HepG2 (cell line): ENCODE measurements around the gene CPM. TPM values are rescaled to one million over a fixed set of nuclear protein-coding genes. Genes with fewer than 3 reads are reported as not detected.
A peak's percentile ranks its signal among the peaks of the same experiment; 100 is the strongest.

Experiments
- AHR ChIP-seq: IDR thresholded peaks from 2 replicates; pipeline ENCODE4 v1.6.1; 2018; ENCODE audit warnings: missing genetic modification reagents, missing compliant biosample characterization
- CBX2 ChIP-seq, 2 experiments: fragments of 200-600 bp in 1 of 2; sonication (generic); formaldehyde crosslinking in 1 of 2; IDR thresholded peaks; 2 replicates each; pipeline versions ENCODE4 v1.7.0 to v1.8.1; 2018 to 2022; ENCODE audit warnings: low read depth in 2 of 2, low read length in 1 of 2, mild to moderate bottlenecking in 1 of 2, missing genetic modification reagents in 1 of 2
- GATAD2A ChIP-seq: IDR thresholded peaks from 2 replicates; pipeline ENCODE4 v1.6.1; 2016
- PHF20 ChIP-seq: sonication (generic); formaldehyde crosslinking; IDR thresholded peaks from 2 replicates; pipeline ENCODE4 v1.5.0; 2020; ENCODE audit warnings: mild to moderate bottlenecking, missing genetic modification reagents
- RNF2 ChIP-seq: fragments of 450-650 bp; conservative IDR thresholded peaks from 2 replicates; pipeline ENCODE4 v1.6.1; 2016; ENCODE audit warnings: low read depth
- SALL1 ChIP-seq: sonication (generic); formaldehyde crosslinking; IDR thresholded peaks from 2 replicates; pipeline ENCODE4 v1.8.0; 2022; ENCODE audit warnings: mild to moderate bottlenecking, missing genetic modification reagents
- SALL2 ChIP-seq: sonication (generic); formaldehyde crosslinking; IDR thresholded peaks from 2 replicates; pipeline ENCODE4 v1.8.1; 2023; ENCODE audit warnings: mild to moderate bottlenecking, missing genetic modification reagents, inconsistent platforms
- SIN3B ChIP-seq: fragments of 150-350 bp; IDR thresholded peaks from 2 replicates; pipeline ENCODE4 v1.6.1; 2014; ENCODE audit warnings: low read length
- SP1 ChIP-seq, 2 experiments: fragments of 450-650 bp in 1 of 2; sonication (generic) in 1 of 2; formaldehyde crosslinking in 1 of 2; IDR thresholded peaks; 2 replicates each; pipeline versions ENCODE4 v1.4.0 to v1.6.1; 2016 to 2020; ENCODE audit warnings: missing genetic modification reagents in 1 of 2
- SRF ChIP-seq: IDR thresholded peaks from 2 replicates; pipeline ENCODE4 v1.6.1; 2011; ENCODE audit warnings: mild to moderate bottlenecking, low read depth, low read length, moderate library complexity
- TARDBP ChIP-seq: sonication (generic); formaldehyde crosslinking; IDR thresholded peaks from 2 replicates; pipeline ENCODE4 v1.8.0; 2022; ENCODE audit warnings: mild to moderate bottlenecking, missing genetic modification reagents
- ZFYVE20 ChIP-seq: sonication (generic); formaldehyde crosslinking; IDR thresholded peaks from 2 replicates; pipeline ENCODE4 v1.8.0; 2023; ENCODE audit warnings: low read depth, mild to moderate bottlenecking, moderate library complexity, missing genetic modification reagents, borderline replicate concordance
- ZMYM3 ChIP-seq: sonication (generic); formaldehyde crosslinking; IDR thresholded peaks from 2 replicates; pipeline ENCODE4 v1.5.1; 2020; ENCODE audit warnings: mild to moderate bottlenecking, missing genetic modification reagents
- ZNF670 ChIP-seq: sonication (generic); formaldehyde crosslinking; IDR thresholded peaks from 2 replicates; pipeline ENCODE4 v1.8.0; 2022; ENCODE audit warnings: mild to moderate bottlenecking, missing genetic modification reagents, borderline replicate concordance
- ZNF775 ChIP-seq: sonication (generic); formaldehyde crosslinking; IDR thresholded peaks from 2 replicates; pipeline ENCODE4 v1.4.0; 2020; ENCODE audit warnings: missing genetic modification reagents, mild to moderate bottlenecking, moderate library complexity, borderline replicate concordance
- ZSCAN22 ChIP-seq: sonication (generic); formaldehyde crosslinking; IDR thresholded peaks from 2 replicates; pipeline ENCODE4 v1.4.0; 2020; ENCODE audit warnings: mild to moderate bottlenecking, missing genetic modification reagents
- polyA plus RNA-seq, 8 experiments: library from polyadenylated mRNA; depleted of rRNA in 3 of 8; stranded (reverse) in 7 of 8; unstranded in 1 of 8; fragments of >200 nt; fragmentation: Illumina TruSeq in 4 of 8; extraction: Trizol in 4 of 8; gene quantifications; 2 replicates each; pipeline versions ENCODE4 v1.2.1 to v1.2.3, GENCODE V29; 2011 to 2016; ENCODE audit warnings: low read depth in 4 of 8, missing spikeins in 1 of 8, mixed read lengths in 1 of 8; ENCODE audit not compliant: insufficient read depth in 1 of 8
- total RNA-seq, 5 experiments: library from RNA; depleted of rRNA; stranded (reverse); fragments of >200 nt; fragmentation: Illumina TruSeq; extraction: Trizol; gene quantifications; 2 replicates each; pipeline ENCODE4 v1.2.3, GENCODE V29; 2016; ENCODE audit warnings: low read depth in 1 of 5
- TF ChIP-seq, protein P1 (sequence below): sonication (generic); formaldehyde crosslinking; IDR thresholded peaks from 2 replicates; pipeline ENCODE4 v1.4.0; 2020; ENCODE audit warnings: mild to moderate bottlenecking, missing genetic modification reagents
- TF ChIP-seq, protein P2 (sequence below): IDR thresholded peaks from 2 replicates; pipeline ENCODE4 v1.6.1; 2016; ENCODE audit warnings: low read depth, missing genetic modification reagents, missing compliant biosample characterization
- TF ChIP-seq, protein P3 (sequence below): sonication (generic); formaldehyde crosslinking; IDR thresholded peaks from 2 replicates; pipeline ENCODE4 v1.4.0; 2020; ENCODE audit warnings: missing genetic modification reagents, mild to moderate bottlenecking, borderline replicate concordance

Gene CPM
- total and polyA plus RNA-seq, 2 of the 13 experiments (the other 11 are each of a cell fraction or from before 2014, with no cell fraction given) = not detected

DNA sequence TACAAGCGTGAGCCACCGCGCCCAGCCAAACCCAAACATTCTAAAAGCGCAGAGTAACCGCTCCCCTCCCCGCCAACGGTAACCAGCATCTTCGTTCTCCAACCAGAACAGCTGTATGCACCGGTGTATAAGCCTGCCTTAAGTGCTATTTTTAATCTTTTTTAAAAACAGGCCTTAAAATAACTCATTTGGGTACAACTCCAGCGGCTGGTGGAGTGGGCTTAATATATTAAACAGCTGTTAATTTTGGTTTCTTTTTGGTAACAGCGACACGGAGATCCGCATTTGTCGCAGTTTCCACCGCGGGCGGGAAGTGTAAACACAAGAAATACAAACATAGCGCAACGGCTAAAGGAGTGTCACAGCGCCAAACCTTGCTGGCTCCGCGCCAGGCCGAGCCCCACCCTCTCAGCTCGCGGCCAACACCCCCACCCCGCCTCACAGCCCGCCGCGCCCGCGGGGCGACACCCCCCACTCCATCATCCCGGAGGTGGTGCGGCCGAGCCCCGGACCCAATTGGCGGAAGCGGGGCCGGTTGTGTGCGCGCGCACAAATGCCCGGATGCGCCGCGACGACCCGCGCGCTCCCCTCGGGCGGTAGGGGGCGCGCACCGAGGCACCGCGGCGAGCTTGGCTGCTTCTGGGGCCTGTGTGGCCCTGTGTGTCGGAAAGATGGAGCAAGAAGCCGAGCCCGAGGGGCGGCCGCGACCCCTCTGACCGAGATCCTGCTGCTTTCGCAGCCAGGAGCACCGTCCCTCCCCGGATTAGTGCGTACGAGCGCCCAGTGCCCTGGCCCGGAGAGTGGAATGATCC lies 125.2 kb downstream of the CPM start, which contains the start of gene MDM2 (continued):
- 0 out of 2 replicates have a peak, but pooled peaks have one; percentile 21 for TF ChIP-seq GATAD2A (CRISPR knock-in tag)
- TF ChIP-seq PHF20 (CRISPR knock-in tag) = no peak; the same call in 1 of the 2 replicates
- no peak for TF ChIP-seq ZNF775 (CRISPR knock-in tag)
- peak; percentile 89 for TF ChIP-seq SALL1 (CRISPR knock-in tag)
- TF ChIP-seq AHR (CRISPR knock-in tag) = no peak; the same call in 1 of the 2 replicates
- peak; percentile 63 for TF ChIP-seq SALL2 (CRISPR knock-in tag)
- peak; percentile 91 for TF ChIP-seq RNF2
- TF ChIP-seq SRF = no peak
- peak; percentile 73 for TF ChIP-seq ZNF670
- TF ChIP-seq, protein P1, sequence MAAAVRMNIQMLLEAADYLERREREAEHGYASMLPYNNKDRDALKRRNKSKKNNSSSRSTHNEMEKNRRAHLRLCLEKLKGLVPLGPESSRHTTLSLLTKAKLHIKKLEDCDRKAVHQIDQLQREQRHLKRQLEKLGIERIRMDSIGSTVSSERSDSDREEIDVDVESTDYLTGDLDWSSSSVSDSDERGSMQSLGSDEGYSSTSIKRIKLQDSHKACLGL (CRISPR knock-in tag) = peak; percentile 74
- TF ChIP-seq ZSCAN22 (CRISPR knock-in tag) = no peak
- 0 out of 2 replicates have a peak, but pooled peaks have one; percentile 40 for TF ChIP-seq SIN3B
- no peak for TF ChIP-seq SP1 (IDR thresholded peaks at IDR 0.05)
- peak; percentile 18; the same call in 1 of the 2 replicates for TF ChIP-seq SP1 (CRISPR knock-in tag; IDR thresholded peaks at IDR 0.05)
- no peak for TF ChIP-seq ZFYVE20 (CRISPR knock-in tag)
- TF ChIP-seq, protein P2, sequence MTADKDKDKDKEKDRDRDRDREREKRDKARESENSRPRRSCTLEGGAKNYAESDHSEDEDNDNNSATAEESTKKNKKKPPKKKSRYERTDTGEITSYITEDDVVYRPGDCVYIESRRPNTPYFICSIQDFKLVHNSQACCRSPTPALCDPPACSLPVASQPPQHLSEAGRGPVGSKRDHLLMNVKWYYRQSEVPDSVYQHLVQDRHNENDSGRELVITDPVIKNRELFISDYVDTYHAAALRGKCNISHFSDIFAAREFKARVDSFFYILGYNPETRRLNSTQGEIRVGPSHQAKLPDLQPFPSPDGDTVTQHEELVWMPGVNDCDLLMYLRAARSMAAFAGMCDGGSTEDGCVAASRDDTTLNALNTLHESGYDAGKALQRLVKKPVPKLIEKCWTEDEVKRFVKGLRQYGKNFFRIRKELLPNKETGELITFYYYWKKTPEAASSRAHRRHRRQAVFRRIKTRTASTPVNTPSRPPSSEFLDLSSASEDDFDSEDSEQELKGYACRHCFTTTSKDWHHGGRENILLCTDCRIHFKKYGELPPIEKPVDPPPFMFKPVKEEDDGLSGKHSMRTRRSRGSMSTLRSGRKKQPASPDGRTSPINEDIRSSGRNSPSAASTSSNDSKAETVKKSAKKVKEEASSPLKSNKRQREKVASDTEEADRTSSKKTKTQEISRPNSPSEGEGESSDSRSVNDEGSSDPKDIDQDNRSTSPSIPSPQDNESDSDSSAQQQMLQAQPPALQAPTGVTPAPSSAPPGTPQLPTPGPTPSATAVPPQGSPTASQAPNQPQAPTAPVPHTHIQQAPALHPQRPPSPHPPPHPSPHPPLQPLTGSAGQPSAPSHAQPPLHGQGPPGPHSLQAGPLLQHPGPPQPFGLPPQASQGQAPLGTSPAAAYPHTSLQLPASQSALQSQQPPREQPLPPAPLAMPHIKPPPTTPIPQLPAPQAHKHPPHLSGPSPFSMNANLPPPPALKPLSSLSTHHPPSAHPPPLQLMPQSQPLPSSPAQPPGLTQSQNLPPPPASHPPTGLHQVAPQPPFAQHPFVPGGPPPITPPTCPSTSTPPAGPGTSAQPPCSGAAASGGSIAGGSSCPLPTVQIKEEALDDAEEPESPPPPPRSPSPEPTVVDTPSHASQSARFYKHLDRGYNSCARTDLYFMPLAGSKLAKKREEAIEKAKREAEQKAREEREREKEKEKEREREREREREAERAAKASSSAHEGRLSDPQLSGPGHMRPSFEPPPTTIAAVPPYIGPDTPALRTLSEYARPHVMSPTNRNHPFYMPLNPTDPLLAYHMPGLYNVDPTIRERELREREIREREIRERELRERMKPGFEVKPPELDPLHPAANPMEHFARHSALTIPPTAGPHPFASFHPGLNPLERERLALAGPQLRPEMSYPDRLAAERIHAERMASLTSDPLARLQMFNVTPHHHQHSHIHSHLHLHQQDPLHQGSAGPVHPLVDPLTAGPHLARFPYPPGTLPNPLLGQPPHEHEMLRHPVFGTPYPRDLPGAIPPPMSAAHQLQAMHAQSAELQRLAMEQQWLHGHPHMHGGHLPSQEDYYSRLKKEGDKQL = no peak; the same call in 1 of the 2 replicates
- TF ChIP-seq ZMYM3 (CRISPR knock-in tag) = no peak
- TF ChIP-seq TARDBP (CRISPR knock-in tag) = peak; percentile 89
- TF ChIP-seq CBX2 (IDR thresholded peaks at IDR 0.05; ENCODE audit: low read depth, low read length) = no peak
- TF ChIP-seq CBX2 (CRISPR knock-in tag; IDR thresholded peaks at IDR 0.05; ENCODE audit: low read depth) = 0 out of 2 replicates have a peak, but pooled peaks have one; percentile 72
- TF ChIP-seq, protein P3, sequence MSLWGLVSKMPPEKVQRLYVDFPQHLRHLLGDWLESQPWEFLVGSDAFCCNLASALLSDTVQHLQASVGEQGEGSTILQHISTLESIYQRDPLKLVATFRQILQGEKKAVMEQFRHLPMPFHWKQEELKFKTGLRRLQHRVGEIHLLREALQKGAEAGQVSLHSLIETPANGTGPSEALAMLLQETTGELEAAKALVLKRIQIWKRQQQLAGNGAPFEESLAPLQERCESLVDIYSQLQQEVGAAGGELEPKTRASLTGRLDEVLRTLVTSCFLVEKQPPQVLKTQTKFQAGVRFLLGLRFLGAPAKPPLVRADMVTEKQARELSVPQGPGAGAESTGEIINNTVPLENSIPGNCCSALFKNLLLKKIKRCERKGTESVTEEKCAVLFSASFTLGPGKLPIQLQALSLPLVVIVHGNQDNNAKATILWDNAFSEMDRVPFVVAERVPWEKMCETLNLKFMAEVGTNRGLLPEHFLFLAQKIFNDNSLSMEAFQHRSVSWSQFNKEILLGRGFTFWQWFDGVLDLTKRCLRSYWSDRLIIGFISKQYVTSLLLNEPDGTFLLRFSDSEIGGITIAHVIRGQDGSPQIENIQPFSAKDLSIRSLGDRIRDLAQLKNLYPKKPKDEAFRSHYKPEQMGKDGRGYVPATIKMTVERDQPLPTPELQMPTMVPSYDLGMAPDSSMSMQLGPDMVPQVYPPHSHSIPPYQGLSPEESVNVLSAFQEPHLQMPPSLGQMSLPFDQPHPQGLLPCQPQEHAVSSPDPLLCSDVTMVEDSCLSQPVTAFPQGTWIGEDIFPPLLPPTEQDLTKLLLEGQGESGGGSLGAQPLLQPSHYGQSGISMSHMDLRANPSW = no peak
